HepG2 (cell line): ENCODE data around the gene ZFPL1. TPM values are rescaled to one million over a fixed set of nuclear protein-coding genes. Genes with fewer than 3 reads are reported as not detected.
A peak's percentile ranks its signal among the peaks of the same experiment; 100 is the strongest.

Experiments used
- FIP1L1 ChIP-seq: fragments of 200-400 bp; formaldehyde crosslinking; IDR thresholded peaks from 2 replicates; pipeline ENCODE4 v1.6.1; 2018; ENCODE audit warnings: low read depth, mild to moderate bottlenecking, low read length, moderate library complexity, borderline replicate concordance; ENCODE audit not compliant: insufficient read depth
- GABPA ChIP-seq, 2 experiments: IDR thresholded peaks; 2 replicates each; pipeline ENCODE4 v1.6.1; 2011 to 2016; ENCODE audit warnings: low read depth in 2 of 2, low read length in 1 of 2, missing biosample characterization in 1 of 2, missing genetic modification characterization in 1 of 2
- HCFC1 ChIP-seq: fragments of 150-350 bp; IDR thresholded peaks from 2 replicates; pipeline ENCODE4 v1.6.1; 2014; ENCODE audit warnings: low read depth, low read length
- RCOR2 ChIP-seq: IDR thresholded peaks from 2 replicates; pipeline ENCODE4 v1.6.1; 2016; ENCODE audit warnings: missing biosample characterization, missing genetic modification reagents
- polyA plus RNA-seq, 8 experiments: library from polyadenylated mRNA; depleted of rRNA in 3 of 8; stranded (reverse) in 7 of 8; unstranded in 1 of 8; fragments of >200 nt; fragmentation: Illumina TruSeq in 4 of 8; extraction: Trizol in 4 of 8; gene quantifications; 2 replicates each; pipeline versions ENCODE4 v1.2.1 to v1.2.3, GENCODE V29; 2011 to 2016; ENCODE audit warnings: low read depth in 4 of 8, missing spikeins in 1 of 8, mixed read lengths in 1 of 8; ENCODE audit not compliant: insufficient read depth in 1 of 8
- total RNA-seq, 5 experiments: library from RNA; depleted of rRNA; stranded (reverse); fragments of >200 nt; fragmentation: Illumina TruSeq; extraction: Trizol; gene quantifications; 2 replicates each; pipeline ENCODE4 v1.2.3, GENCODE V29; 2016; ENCODE audit warnings: low read depth in 1 of 5
- TF ChIP-seq, protein P1 (sequence below): sonication (generic); formaldehyde crosslinking; IDR thresholded peaks from 2 replicates; pipeline ENCODE4 v1.5.1; 2020; ENCODE audit warnings: mild to moderate bottlenecking, missing genetic modification reagents, borderline replicate concordance
- TF ChIP-seq, protein P2 (sequence below): sonication (generic); formaldehyde crosslinking; IDR thresholded peaks from 2 replicates; pipeline ENCODE4 v1.4.0; 2020; ENCODE audit warnings: mild to moderate bottlenecking, missing genetic modification reagents, borderline replicate concordance
- TF ChIP-seq, protein P3 (sequence below): sonication (generic); formaldehyde crosslinking; IDR thresholded peaks from 2 replicates; pipeline ENCODE4 v1.8.1; 2023; ENCODE audit warnings: mild to moderate bottlenecking, missing genetic modification reagents
- TF ChIP-seq, protein P4 (sequence below): sonication (generic); formaldehyde crosslinking; IDR thresholded peaks from 2 replicates; pipeline ENCODE4 v1.4.0; 2020; ENCODE audit warnings: missing genetic modification reagents, borderline replicate concordance

The ZFPL1 gene
- total and polyA plus RNA-seq, 2 of the 13 experiments (the other 11 are each of a cell fraction or from before 2014, with no cell fraction given) = 32.2 to 56.0 TPM

DNA sequence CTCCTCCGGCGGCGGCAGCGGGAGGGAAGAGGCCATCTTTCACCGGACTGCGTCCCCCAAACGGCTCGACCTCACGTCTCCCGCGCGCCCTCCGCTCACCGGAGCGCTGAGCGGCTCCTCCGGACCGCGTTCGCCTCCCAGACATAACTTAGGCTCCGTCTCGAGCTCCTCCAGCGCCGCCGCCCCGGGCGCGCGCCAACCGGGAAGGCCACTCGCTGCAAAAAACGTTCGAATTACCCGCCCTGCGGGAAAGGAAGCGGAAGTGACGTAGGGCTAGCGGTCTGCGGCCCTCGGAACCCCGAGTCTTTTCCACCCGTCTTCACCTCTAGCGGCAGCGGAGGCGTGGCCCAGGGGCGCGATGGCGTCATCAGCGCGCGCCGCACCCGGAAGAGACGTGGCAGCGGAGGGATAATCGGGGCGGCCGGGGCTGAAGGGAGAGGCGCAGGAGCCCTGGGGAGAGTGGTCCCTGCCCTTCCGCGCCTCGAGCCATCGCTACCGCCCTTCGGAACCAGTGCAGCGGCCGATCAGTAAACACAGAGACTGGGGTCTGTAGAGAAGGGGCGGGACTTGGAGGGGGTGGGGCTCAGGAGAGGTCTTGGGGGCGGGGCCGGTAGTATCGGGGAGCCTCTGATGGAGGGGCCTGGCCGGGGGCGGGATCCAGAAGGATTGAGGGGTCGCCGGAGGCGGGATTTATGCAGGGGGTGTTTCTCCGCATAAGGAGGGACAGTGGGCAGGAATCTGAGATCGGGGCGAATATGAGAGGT lies at the start of gene ZFPL1, which contains the start of gene CDCA5 (continued):
- TF ChIP-seq, protein P1, sequence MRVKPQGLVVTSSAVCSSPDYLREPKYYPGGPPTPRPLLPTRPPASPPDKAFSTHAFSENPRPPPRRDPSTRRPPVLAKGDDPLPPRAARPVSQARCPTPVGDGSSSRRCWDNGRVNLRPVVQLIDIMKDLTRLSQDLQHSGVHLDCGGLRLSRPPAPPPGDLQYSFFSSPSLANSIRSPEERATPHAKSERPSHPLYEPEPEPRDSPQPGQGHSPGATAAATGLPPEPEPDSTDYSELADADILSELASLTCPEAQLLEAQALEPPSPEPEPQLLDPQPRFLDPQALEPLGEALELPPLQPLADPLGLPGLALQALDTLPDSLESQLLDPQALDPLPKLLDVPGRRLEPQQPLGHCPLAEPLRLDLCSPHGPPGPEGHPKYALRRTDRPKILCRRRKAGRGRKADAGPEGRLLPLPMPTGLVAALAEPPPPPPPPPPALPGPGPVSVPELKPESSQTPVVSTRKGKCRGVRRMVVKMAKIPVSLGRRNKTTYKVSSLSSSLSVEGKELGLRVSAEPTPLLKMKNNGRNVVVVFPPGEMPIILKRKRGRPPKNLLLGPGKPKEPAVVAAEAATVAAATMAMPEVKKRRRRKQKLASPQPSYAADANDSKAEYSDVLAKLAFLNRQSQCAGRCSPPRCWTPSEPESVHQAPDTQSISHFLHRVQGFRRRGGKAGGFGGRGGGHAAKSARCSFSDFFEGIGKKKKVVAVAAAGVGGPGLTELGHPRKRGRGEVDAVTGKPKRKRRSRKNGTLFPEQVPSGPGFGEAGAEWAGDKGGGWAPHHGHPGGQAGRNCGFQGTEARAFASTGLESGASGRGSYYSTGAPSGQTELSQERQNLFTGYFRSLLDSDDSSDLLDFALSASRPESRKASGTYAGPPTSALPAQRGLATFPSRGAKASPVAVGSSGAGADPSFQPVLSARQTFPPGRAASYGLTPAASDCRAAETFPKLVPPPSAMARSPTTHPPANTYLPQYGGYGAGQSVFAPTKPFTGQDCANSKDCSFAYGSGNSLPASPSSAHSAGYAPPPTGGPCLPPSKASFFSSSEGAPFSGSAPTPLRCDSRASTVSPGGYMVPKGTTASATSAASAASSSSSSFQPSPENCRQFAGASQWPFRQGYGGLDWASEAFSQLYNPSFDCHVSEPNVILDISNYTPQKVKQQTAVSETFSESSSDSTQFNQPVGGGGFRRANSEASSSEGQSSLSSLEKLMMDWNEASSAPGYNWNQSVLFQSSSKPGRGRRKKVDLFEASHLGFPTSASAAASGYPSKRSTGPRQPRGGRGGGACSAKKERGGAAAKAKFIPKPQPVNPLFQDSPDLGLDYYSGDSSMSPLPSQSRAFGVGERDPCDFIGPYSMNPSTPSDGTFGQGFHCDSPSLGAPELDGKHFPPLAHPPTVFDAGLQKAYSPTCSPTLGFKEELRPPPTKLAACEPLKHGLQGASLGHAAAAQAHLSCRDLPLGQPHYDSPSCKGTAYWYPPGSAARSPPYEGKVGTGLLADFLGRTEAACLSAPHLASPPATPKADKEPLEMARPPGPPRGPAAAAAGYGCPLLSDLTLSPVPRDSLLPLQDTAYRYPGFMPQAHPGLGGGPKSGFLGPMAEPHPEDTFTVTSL (CRISPR knock-in tag) = no peak
- TF ChIP-seq, protein P2, sequence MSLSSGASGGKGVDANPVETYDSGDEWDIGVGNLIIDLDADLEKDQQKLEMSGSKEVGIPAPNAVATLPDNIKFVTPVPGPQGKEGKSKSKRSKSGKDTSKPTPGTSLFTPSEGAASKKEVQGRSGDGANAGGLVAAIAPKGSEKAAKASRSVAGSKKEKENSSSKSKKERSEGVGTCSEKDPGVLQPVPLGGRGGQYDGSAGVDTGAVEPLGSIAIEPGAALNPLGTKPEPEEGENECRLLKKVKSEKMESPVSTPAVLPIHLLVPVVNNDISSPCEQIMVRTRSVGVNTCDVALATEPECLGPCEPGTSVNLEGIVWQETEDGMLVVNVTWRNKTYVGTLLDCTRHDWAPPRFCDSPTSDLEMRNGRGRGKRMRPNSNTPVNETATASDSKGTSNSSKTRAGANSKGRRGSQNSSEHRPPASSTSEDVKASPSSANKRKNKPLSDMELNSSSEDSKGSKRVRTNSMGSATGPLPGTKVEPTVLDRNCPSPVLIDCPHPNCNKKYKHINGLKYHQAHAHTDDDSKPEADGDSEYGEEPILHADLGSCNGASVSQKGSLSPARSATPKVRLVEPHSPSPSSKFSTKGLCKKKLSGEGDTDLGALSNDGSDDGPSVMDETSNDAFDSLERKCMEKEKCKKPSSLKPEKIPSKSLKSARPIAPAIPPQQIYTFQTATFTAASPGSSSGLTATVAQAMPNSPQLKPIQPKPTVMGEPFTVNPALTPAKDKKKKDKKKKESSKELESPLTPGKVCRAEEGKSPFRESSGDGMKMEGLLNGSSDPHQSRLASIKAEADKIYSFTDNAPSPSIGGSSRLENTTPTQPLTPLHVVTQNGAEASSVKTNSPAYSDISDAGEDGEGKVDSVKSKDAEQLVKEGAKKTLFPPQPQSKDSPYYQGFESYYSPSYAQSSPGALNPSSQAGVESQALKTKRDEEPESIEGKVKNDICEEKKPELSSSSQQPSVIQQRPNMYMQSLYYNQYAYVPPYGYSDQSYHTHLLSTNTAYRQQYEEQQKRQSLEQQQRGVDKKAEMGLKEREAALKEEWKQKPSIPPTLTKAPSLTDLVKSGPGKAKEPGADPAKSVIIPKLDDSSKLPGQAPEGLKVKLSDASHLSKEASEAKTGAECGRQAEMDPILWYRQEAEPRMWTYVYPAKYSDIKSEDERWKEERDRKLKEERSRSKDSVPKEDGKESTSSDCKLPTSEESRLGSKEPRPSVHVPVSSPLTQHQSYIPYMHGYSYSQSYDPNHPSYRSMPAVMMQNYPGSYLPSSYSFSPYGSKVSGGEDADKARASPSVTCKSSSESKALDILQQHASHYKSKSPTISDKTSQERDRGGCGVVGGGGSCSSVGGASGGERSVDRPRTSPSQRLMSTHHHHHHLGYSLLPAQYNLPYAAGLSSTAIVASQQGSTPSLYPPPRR = peak; percentile 68
- peak; percentile 94 for TF ChIP-seq GABPA (IDR thresholded peaks at IDR 0.05; ENCODE audit: low read depth, low read length)
- TF ChIP-seq GABPA (CRISPR knock-in tag; IDR thresholded peaks at IDR 0.05; ENCODE audit: low read depth) = peak; percentile 99
- no peak for TF ChIP-seq FIP1L1
- TF ChIP-seq RCOR2 (CRISPR knock-in tag) = no peak
- TF ChIP-seq HCFC1 = peak; percentile 78
- TF ChIP-seq, protein P3, sequence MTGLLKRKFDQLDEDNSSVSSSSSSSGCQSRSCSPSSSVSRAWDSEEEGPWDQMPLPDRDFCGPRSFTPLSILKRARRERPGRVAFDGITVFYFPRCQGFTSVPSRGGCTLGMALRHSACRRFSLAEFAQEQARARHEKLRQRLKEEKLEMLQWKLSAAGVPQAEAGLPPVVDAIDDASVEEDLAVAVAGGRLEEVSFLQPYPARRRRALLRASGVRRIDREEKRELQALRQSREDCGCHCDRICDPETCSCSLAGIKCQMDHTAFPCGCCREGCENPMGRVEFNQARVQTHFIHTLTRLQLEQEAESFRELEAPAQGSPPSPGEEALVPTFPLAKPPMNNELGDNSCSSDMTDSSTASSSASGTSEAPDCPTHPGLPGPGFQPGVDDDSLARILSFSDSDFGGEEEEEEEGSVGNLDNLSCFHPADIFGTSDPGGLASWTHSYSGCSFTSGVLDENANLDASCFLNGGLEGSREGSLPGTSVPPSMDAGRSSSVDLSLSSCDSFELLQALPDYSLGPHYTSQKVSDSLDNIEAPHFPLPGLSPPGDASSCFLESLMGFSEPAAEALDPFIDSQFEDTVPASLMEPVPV (CRISPR knock-in tag) = peak; percentile 83
- TF ChIP-seq, protein P4, sequence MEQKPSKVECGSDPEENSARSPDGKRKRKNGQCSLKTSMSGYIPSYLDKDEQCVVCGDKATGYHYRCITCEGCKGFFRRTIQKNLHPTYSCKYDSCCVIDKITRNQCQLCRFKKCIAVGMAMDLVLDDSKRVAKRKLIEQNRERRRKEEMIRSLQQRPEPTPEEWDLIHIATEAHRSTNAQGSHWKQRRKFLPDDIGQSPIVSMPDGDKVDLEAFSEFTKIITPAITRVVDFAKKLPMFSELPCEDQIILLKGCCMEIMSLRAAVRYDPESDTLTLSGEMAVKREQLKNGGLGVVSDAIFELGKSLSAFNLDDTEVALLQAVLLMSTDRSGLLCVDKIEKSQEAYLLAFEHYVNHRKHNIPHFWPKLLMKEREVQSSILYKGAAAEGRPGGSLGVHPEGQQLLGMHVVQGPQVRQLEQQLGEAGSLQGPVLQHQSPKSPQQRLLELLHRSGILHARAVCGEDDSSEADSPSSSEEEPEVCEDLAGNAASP (CRISPR knock-in tag) = peak; percentile 60
